HL-60 (cell line): ENCODE measurements around the gene FSTL4.

ENCODE experiments used
- DNase-seq, 2 experiments: peaks; one replicate each; pipeline ENCODE4 v3.0.0-alpha.2; 2010 to 2020; ENCODE audit warnings: low read depth in 1 of 2, low spot score in 1 of 2
- H3K27ac ChIP-seq: fragments of 250-450 bp; sonication (Bioruptor Pico); replicated peaks from 2 replicates; pipeline ENCODE4 v1.5.1; 2020; ENCODE audit warnings: mild to moderate bottlenecking, moderate library complexity
- H3K27me3 ChIP-seq: fragments of 250-450 bp; sonication (Bioruptor Pico); 2 replicates; pipeline ENCODE4 v1.5.1; 2021; ENCODE audit warnings: mild to moderate bottlenecking, moderate library complexity; ENCODE audit not compliant: insufficient read depth, poor library complexity, severe bottlenecking
- H3K4me3 ChIP-seq: replicated peaks from 2 replicates; pipeline ENCODE4 v1.5.1; 2011; ENCODE audit warnings: mild to moderate bottlenecking, control low read depth, low read length; ENCODE audit not compliant: insufficient read depth
- GABPA ChIP-seq: IDR thresholded peaks from 2 replicates; pipeline ENCODE4 v1.6.1; 2012; ENCODE audit warnings: low read depth
- POLR2AphosphoS5 ChIP-seq: IDR thresholded peaks from 2 replicates; pipeline ENCODE4 v1.6.1; 2012; ENCODE audit warnings: low read depth
- SPI1 ChIP-seq: IDR thresholded peaks from 2 replicates; pipeline ENCODE4 v1.6.1; 2012; ENCODE audit warnings: low read depth, mild to moderate bottlenecking, borderline replicate concordance
- TF ChIP-seq, protein P1 (sequence below): IDR thresholded peaks from 2 replicates; pipeline ENCODE4 v1.6.1; 2012; ENCODE audit warnings: low read depth; ENCODE audit not compliant: insufficient replicate concordance
- TF ChIP-seq, protein P2 (sequence below): IDR thresholded peaks from one replicate; pipeline ENCODE4 v1.5.1; 2011; ENCODE audit warnings: low read length, control low read depth, inconsistent platforms; ENCODE audit not compliant: insufficient read depth

Gene FSTL4

DNA sequence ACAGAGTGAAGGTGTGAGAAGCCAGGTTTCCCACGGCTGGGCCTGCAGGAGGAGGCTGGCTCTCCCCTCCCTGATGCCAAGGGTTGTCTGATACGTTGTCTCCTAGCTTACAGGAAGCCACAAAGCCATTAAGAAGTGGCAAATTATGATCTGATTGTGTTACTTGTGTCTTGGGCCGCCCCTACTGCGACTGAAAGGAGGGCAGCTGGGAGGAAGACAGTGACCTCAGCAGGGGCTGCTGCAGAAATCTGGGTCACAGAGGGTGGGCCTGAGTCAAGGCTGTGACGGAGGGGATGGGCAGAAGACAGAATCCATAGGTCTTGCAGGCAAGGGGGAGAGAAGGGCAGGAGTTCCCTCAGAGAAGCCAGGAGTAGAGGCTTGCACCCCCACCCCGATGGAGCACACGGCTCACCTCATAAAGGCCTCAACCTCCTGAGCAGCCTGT is 145.0 kb downstream of the FSTL4 start:
- TF ChIP-seq POLR2AphosphoS5 (no peak), SPI1 (no peak), GABPA (no peak)
- TF ChIP-seq, protein P1, sequence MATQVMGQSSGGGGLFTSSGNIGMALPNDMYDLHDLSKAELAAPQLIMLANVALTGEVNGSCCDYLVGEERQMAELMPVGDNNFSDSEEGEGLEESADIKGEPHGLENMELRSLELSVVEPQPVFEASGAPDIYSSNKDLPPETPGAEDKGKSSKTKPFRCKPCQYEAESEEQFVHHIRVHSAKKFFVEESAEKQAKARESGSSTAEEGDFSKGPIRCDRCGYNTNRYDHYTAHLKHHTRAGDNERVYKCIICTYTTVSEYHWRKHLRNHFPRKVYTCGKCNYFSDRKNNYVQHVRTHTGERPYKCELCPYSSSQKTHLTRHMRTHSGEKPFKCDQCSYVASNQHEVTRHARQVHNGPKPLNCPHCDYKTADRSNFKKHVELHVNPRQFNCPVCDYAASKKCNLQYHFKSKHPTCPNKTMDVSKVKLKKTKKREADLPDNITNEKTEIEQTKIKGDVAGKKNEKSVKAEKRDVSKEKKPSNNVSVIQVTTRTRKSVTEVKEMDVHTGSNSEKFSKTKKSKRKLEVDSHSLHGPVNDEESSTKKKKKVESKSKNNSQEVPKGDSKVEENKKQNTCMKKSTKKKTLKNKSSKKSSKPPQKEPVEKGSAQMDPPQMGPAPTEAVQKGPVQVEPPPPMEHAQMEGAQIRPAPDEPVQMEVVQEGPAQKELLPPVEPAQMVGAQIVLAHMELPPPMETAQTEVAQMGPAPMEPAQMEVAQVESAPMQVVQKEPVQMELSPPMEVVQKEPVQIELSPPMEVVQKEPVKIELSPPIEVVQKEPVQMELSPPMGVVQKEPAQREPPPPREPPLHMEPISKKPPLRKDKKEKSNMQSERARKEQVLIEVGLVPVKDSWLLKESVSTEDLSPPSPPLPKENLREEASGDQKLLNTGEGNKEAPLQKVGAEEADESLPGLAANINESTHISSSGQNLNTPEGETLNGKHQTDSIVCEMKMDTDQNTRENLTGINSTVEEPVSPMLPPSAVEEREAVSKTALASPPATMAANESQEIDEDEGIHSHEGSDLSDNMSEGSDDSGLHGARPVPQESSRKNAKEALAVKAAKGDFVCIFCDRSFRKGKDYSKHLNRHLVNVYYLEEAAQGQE = no peak
- TF ChIP-seq, protein P2, sequence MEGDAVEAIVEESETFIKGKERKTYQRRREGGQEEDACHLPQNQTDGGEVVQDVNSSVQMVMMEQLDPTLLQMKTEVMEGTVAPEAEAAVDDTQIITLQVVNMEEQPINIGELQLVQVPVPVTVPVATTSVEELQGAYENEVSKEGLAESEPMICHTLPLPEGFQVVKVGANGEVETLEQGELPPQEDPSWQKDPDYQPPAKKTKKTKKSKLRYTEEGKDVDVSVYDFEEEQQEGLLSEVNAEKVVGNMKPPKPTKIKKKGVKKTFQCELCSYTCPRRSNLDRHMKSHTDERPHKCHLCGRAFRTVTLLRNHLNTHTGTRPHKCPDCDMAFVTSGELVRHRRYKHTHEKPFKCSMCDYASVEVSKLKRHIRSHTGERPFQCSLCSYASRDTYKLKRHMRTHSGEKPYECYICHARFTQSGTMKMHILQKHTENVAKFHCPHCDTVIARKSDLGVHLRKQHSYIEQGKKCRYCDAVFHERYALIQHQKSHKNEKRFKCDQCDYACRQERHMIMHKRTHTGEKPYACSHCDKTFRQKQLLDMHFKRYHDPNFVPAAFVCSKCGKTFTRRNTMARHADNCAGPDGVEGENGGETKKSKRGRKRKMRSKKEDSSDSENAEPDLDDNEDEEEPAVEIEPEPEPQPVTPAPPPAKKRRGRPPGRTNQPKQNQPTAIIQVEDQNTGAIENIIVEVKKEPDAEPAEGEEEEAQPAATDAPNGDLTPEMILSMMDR = no peak
- H3K27me3 ChIP-seq = no peaks in the 10 kb centered on the region
- H3K27ac ChIP-seq = no peak overlapping the region
- DNase-seq = no peak
- no peak overlapping the region for H3K4me3 ChIP-seq

DNA sequence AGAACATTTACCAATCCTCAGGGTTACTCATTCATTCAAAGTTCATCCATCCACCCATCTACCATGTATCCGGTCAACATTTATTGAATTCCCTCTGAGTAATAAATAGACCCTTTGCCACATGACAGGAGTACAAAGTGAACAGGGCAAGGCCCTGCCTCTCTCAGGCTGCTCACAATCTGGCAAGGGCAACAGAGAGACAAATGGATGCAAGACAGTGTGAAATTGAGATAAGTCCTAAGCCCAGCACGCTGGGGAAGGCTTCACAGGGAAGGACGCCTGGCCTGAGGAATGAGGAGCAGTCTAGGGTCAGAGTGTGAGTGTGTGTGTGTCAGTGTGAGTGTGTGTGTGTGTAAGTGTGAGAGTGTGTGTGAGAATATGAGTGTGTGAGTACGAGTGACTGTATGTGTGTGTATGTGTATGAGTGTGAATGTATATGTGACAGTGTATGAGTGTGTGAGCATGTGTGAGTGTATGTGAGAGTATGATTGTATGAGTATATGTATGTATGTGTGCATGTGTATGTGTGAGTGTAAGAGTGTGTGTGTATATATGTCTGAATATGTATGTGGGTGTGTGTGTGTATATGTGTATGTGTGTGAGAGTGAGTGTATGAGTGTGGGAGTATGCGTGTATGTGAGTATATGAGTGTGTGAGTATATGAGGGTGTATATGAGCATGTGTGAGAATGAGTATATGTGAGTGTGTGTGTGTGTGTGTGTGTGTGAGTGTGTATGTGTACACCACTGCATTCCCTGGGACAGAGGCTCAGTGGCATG is 145.6 kb downstream of the FSTL4 start:
- Histone ChIP-seq H3K27ac (no peak overlapping the region), H3K27me3 (no peaks in the 10 kb centered on the region), H3K4me3 (no peak overlapping the region)
- DNase-seq = no peak
- TF ChIP-seq, protein P2 = no peak
- TF ChIP-seq SPI1 (no peak), POLR2AphosphoS5 (no peak), GABPA (no peak)
- TF ChIP-seq, protein P1 = no peak

DNA sequence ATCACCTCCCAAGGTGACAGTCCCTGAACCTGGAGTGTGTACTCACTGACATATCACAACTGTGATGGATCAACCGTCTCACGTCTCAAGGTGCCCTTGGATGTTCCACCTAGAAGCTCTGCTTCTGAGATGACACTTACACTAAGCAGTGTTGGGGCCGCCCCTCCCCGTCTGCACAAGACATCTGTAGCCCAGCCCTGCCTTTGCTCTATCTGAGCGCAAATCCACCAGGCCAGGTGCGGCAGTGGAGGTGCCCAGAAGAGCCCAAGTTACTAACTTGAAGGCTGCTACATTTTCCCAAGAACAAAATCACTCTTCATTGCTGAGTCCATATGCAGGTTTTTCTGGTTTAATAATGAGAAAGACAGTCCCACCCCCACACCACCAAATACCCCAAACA is 148.3 kb downstream of the FSTL4 start:
- Histone ChIP-seq H3K4me3 (no peak overlapping the region), H3K27me3 (no peaks in the 10 kb centered on the region), H3K27ac (no peak overlapping the region)
- no peak for DNase-seq
- TF ChIP-seq, protein P2 = no peak
- TF ChIP-seq, protein P1 = no peak
- TF ChIP-seq POLR2AphosphoS5 = no peak
- TF ChIP-seq GABPA = no peak
- no peak for TF ChIP-seq SPI1
